B cell (primary cell): Measurements from ENCODE around the gene STRA8. TPM values are rescaled to one million over a fixed set of nuclear protein-coding genes. Genes with fewer than 3 reads are reported as not detected.

Experiments
- ATAC-seq: fragments of 200-7000 bp; cut with Tn5 transposase; one replicate; pipeline ENCODE4 v1.10.0; 2021; ENCODE audit warnings: low read depth, mild to moderate bottlenecking, moderate number of reproducible peaks, moderate library complexity
- CTCF ChIA-PET: fragments of 350-600 bp; sonication (Branson Sonifier 250); formaldehyde crosslinking; loops from one replicate; lab custom pipeline; 2021; ENCODE audit warnings: antibody characterized with exemption, inconsistent platforms; lab: Charles Lee
- POLR2A ChIA-PET: fragments of 350-600 bp; sonication (Branson Sonifier 250); formaldehyde crosslinking; loops from one replicate; lab custom pipeline; 2021; ENCODE audit warnings: antibody characterized with exemption; lab: Charles Lee
- DNase-seq: peaks from one replicate; pipeline ENCODE4 v3.0.0; 2013
- H2AFZ ChIP-seq: 2 replicates; pipeline ENCODE4 v1.6.1; 2012; ENCODE audit warnings: mild to moderate bottlenecking, low read depth, low read length; ENCODE audit not compliant: insufficient read depth, poor library complexity, severe bottlenecking
- H3K27ac ChIP-seq, 2 donors: 1 replicate in 1 of 2; 2 replicates in 1 of 2; pipeline ENCODE4 v1.5.1; 2012 to 2013; ENCODE audit warnings: low read length in 2 of 2, mild to moderate bottlenecking in 2 of 2, moderate library complexity in 1 of 2
- H3K27me3 ChIP-seq, 4 experiments: fragments of 200-600 bp in 1 of 4; sonication (generic) in 1 of 4; replicated peaks in 1 of 4; 1 replicate in 2 of 4; 2 replicates in 2 of 4; pipeline versions ENCODE4 v1.6.1 to v1.7.0; 2013 to 2016; ENCODE audit warnings: low read length in 3 of 4, mild to moderate bottlenecking in 2 of 4, mixed read lengths in 1 of 4, moderate library complexity in 1 of 4; ENCODE audit not compliant: insufficient read depth in 4 of 4, control insufficient read depth in 3 of 4; ENCODE audit errors: control extremely low read depth in 1 of 4
- H3K36me3 ChIP-seq, 2 experiments: replicated peaks in 1 of 2; 1 replicate in 1 of 2; 2 replicates in 1 of 2; pipeline versions ENCODE4 v1.6.1 to v1.7.1; 2013; ENCODE audit warnings: low read length in 1 of 2; ENCODE audit not compliant: insufficient read depth in 2 of 2, control insufficient read depth in 1 of 2; ENCODE audit errors: control extremely low read depth in 1 of 2, extremely low read depth in 1 of 2
- H3K4me1 ChIP-seq, 2 donors: fragments of 200-600 bp in 1 of 2; sonication (generic) in 1 of 2; 1 replicate in 1 of 2; 2 replicates in 1 of 2; pipeline versions ENCODE4 v1.5.1 to v1.6.1; 2013 to 2017; ENCODE audit warnings: low read length in 2 of 2; ENCODE audit not compliant: control insufficient read depth in 2 of 2, insufficient read depth in 2 of 2
- H3K4me2 ChIP-seq: replicated peaks from 2 replicates; pipeline ENCODE3; 2012; ENCODE audit warnings: mild to moderate bottlenecking, low read depth, low read length; ENCODE audit not compliant: poor library complexity, severe bottlenecking
- H3K4me3 ChIP-seq, 5 experiments: fragments of 200-600 bp in 1 of 5; sonication (generic) in 1 of 5; 1 replicate in 3 of 5; 2 replicates in 2 of 5; pipeline versions ENCODE4 v1.5.1 to v1.7.0; 2011 to 2016; ENCODE audit warnings: low read length in 4 of 5, mild to moderate bottlenecking in 4 of 5, low read depth in 2 of 5, control low read depth in 1 of 5, moderate library complexity in 1 of 5; ENCODE audit not compliant: insufficient read depth in 1 of 5; ENCODE audit errors: control extremely low read depth in 1 of 5, extremely low read depth in 1 of 5
- H3K79me2 ChIP-seq: fragments of 200-600 bp; sonication (generic); one replicate; pipeline ENCODE4 v1.6.0; 2016; ENCODE audit warnings: low read length; ENCODE audit not compliant: control insufficient read depth, insufficient read depth
- H3K9ac ChIP-seq: fragments of 200-600 bp; sonication (generic); 2 replicates; pipeline ENCODE4 v1.6.1; 2017; ENCODE audit warnings: mild to moderate bottlenecking, low read length, moderate library complexity
- H3K9me3 ChIP-seq, 3 donors: one replicate each; pipeline versions ENCODE4 v1.6.1 to v1.7.1; 2013; ENCODE audit warnings: low read length in 2 of 3; ENCODE audit not compliant: control insufficient read depth in 2 of 3, insufficient read depth in 1 of 3; ENCODE audit errors: control extremely low read depth in 1 of 3
- H4K20me1 ChIP-seq: 2 replicates; pipeline ENCODE4 v1.6.0; 2012; ENCODE audit warnings: mild to moderate bottlenecking, low read length; ENCODE audit not compliant: insufficient read depth, control insufficient read depth, poor library complexity, severe bottlenecking
- H3K27ac Mint-ChIP-seq: one replicate; pipeline ENCODE4 v1.8.0; 2021; ENCODE audit warnings: mixed read lengths
- H3K27me3 Mint-ChIP-seq: one replicate; pipeline ENCODE4 v1.8.0; 2021; ENCODE audit warnings: mixed read lengths
- H3K4me1 Mint-ChIP-seq: one replicate; pipeline ENCODE4 v1.8.0; 2021; ENCODE audit warnings: mixed read lengths
- H3K4me3 Mint-ChIP-seq: one replicate; pipeline ENCODE4 v1.8.0; 2021; ENCODE audit warnings: mixed read lengths
- H3K9me3 Mint-ChIP-seq: one replicate; pipeline ENCODE4 v1.8.0; 2022; ENCODE audit warnings: mixed read lengths; ENCODE audit not compliant: insufficient read depth
- CTCF ChIP-seq: fragments of 200-600 bp; IDR thresholded peaks from one replicate; pipeline ENCODE4 v1.8.0; 2022; ENCODE audit warnings: antibody characterized with exemption, mild to moderate bottlenecking
- EZH2 ChIP-seq: IDR thresholded peaks from 2 replicates; pipeline ENCODE4 v1.6.1; 2012; ENCODE audit warnings: borderline replicate concordance, low read depth, mild to moderate bottlenecking, moderate library complexity, low read length; ENCODE audit not compliant: insufficient read depth, poor library complexity, severe bottlenecking
- WGBS: methylation state at CpG from one replicate; pipeline ENCODE4 v1.1.5; 2013; ENCODE audit warnings: missing lambda C conversion rate; ENCODE audit not compliant: insufficient coverage; 5-methylcytosine and 5-hydroxymethylcytosine counted together
- intact Hi-C: fragments of 100-400 bp; cut with micrococcal nuclease; formaldehyde crosslinking; loops from one replicate; pipeline ENCODE4 v1.10.0; 2022
- polyA plus RNA-seq: library from polyadenylated mRNA; depleted of rRNA; stranded (reverse); fragments of >200 nt; gene quantifications from 2 replicates; pipeline ENCODE4 v1.2.3, GENCODE V29; 2012
- total RNA-seq, 2 donors: library from RNA; stranded (reverse); fragments of 120-200 nt in 1 of 2; gene quantifications; 1 replicate in 1 of 2; 2 replicates in 1 of 2; pipeline versions ENCODE4 v1.2.3 to v1.2.4, GENCODE V29; 2013 to 2022

STRA8 gene
- total and polyA plus RNA-seq, 2 donors (not counting 1 experiment from before 2014, with no cell fraction given), result not detected

- ChIA-PET CTCF (no interaction called here), POLR2A (no interaction called here)
- H3K27me3 Mint-ChIP-seq, result peaks cover 9% of the 10 kb centered on the region
- Histone ChIP-seq H3K27me3 (peaks cover 0 to 7% (median 2%) of the 10 kb centered on the region in 4 experiments), H3K4me3 (no peak overlapping the region), H3K27ac (no peak overlapping the region), H3K36me3 (no peaks in the 10 kb centered on the region), H3K9me3 (peaks cover 0 to 6% (median 0%) of the 10 kb centered on the region in 3 donors), H3K4me2 (no peak overlapping the region), H3K79me2 (no peaks in the 10 kb centered on the region), H3K9ac (no peak overlapping the region), H3K4me1 (no peaks in the 10 kb centered on the region), H2AFZ (no peak overlapping the region), H4K20me1 (no peaks in the 10 kb centered on the region)
- 88% methylated on average over 3 of the region's 3 CpGs for WGBS
- no peak overlapping the region for H3K4me3 Mint-ChIP-seq
- no peak for TF ChIP-seq EZH2
- H3K4me1 Mint-ChIP-seq, result no peaks in the 10 kb centered on the region
- no peaks in the 10 kb centered on the region for H3K9me3 Mint-ChIP-seq
- no peak overlapping the region for H3K27ac Mint-ChIP-seq
- intact Hi-C loops, result no loop called here
- no peak for ATAC-seq
- no peak for DNase-seq
Observed at GRCh38 chr7:135248546-135248945, 14.9 kb downstream of the STRA8 start.

- Histone ChIP-seq H3K36me3 (no peaks in the 10 kb centered on the region), H2AFZ (no peak overlapping the region), H3K9me3 (peaks cover 0 to 6% (median 0%) of the 10 kb centered on the region in 3 donors), H3K27me3 (peaks cover 0 to 2% (median 0%) of the 10 kb centered on the region in 4 experiments), H4K20me1 (no peaks in the 10 kb centered on the region), H3K4me2 (no peak overlapping the region), H3K27ac (no peak overlapping the region), H3K4me1 (no peaks in the 10 kb centered on the region), H3K9ac (no peak overlapping the region), H3K79me2 (no peaks in the 10 kb centered on the region), H3K4me3 (no peak overlapping the region)
- ATAC-seq, result no peak
- Mint-ChIP-seq H3K27me3 (no peaks in the 10 kb centered on the region), H3K4me1 (no peaks in the 10 kb centered on the region), H3K9me3 (no peaks in the 10 kb centered on the region), H3K27ac (no peak overlapping the region), H3K4me3 (no peak overlapping the region)
- no peak for TF ChIP-seq EZH2
- TF ChIP-seq CTCF, result no peak
- 92% methylated on average over 2 of the region's 4 CpGs for WGBS
- intact Hi-C loops, result no loop called here
- POLR2A ChIA-PET, result no interaction called here
- CTCF ChIA-PET, result no interaction called here
- DNase-seq, result no peak
Observed at GRCh38 chr7:135251496-135252391, 18.1 kb downstream of the STRA8 start.
